Activated naive CD4-positive, alpha-beta T cell treated with anti-CD3 and anti-CD28 coated beads for 36 hours (primary cell): Measurements from ENCODE around the gene CCDC78. TPM values are rescaled to one million over a fixed set of nuclear protein-coding genes. Genes with fewer than 3 reads are reported as not detected.
A peak's percentile ranks its signal among the peaks of the same experiment; 100 is the strongest.

Experiments
- CTCF ChIA-PET: fragments of 350-600 bp; sonication (Branson Sonifier 250); formaldehyde crosslinking; loops from one replicate; lab custom pipeline; 2021; ENCODE audit warnings: antibody characterized with exemption; lab: Charles Lee
- DNase-seq: peaks from one replicate; pipeline ENCODE4 v3.0.0-alpha.2; 2020
- H3K27ac Mint-ChIP-seq: one replicate; pipeline ENCODE4 v1.8.0; 2021; ENCODE audit warnings: mild to moderate bottlenecking, mixed read lengths
- H3K27me3 Mint-ChIP-seq: one replicate; pipeline ENCODE4 v1.8.0; 2021; ENCODE audit warnings: low read depth, mixed read lengths
- H3K36me3 Mint-ChIP-seq: one replicate; pipeline ENCODE4 v1.8.0; 2021; ENCODE audit warnings: low read depth, mixed read lengths
- H3K4me1 Mint-ChIP-seq: one replicate; pipeline ENCODE4 v1.8.0; 2021; ENCODE audit warnings: low read depth, mixed read lengths
- H3K4me3 Mint-ChIP-seq: one replicate; pipeline ENCODE4 v1.8.0; 2021; ENCODE audit warnings: mild to moderate bottlenecking, moderate library complexity, mixed read lengths
- H3K9me3 Mint-ChIP-seq: one replicate; pipeline ENCODE4 v1.8.0; 2021; ENCODE audit warnings: mixed read lengths
- intact Hi-C: fragments of 100-400 bp; cut with micrococcal nuclease; formaldehyde crosslinking; loops from one replicate; pipeline ENCODE4 v1.15.1; 2023
- total RNA-seq, 2 experiments: library from RNA; stranded (reverse); gene quantifications; one replicate each; pipeline ENCODE4 v1.2.3, GENCODE V29; 2021

CCDC78 gene
- total RNA-seq, 2 experiments from 2014 or later: 1.2 to 1.3 TPM

DNA sequence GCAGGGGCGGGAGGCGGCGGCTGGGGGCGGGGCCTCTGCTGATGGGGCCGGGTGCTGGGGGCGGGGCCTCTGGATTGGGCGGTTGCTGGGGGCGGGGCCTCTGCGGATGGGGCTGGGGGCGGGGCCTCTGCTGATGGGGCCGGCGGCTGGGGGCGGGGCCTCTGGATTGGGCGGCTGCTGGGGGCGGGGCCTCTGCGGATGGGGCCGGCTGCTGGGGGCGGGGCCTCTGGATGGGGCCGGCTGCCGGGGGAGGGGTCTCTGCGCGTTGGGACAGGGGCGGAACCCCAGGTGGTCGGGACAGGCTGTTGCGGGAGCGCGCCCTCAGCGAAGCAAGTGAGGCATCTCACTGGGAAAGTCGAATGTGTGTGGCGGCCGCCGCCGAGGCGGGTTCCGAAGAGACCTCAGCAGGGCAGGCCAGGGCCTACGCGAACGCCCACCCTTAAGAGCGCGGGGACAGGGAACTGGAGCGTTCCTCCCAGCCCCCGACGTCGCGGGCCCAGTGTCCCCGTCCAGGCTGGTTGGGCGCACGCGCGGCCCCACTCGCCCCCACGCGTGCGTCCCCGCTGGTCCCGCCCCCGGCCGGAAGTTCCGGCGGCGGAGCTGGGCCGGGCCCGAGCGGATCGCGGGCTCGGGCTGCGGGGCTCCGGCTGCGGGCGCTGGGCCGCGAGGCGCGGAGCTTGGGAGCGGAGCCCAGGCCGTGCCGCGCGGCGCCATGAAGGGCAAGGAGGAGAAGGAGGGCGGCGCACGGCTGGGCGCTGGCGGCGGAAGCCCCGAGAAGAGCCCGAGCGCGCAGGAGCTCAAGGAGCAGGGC lies 46.2 kb downstream of the CCDC78 start, which contains the start of gene STUB1:
Gene STUB1, plus strand, starts transcription at position 597 of the 811 bp plus-strand sequence. Its CDS starts 116 bp downstream, at position 713.
- Mint-ChIP-seq H3K27ac (peak within 1 kb of the TSS; percentile 19), H3K9me3 (no peaks in the 10 kb centered on the region), H3K4me3 (peak within 1 kb of the TSS; percentile 80), H3K36me3 (peaks cover 11% of the 10 kb centered on the region), H3K4me1 (peaks cover 38% of the 10 kb centered on the region), H3K27me3 (peaks cover 3% of the 10 kb centered on the region)
- intact Hi-C loops: loop anchor here (1.0 to 5.0 kb wide), 5 partner anchors 12 to 291 kb away; partner anchors contain the start of genes ANTKMT, CAPN15, LMF1 and RHOT2
- CTCF ChIA-PET: no interaction called here
- DNase-seq: peak; percentile 90

DNA sequence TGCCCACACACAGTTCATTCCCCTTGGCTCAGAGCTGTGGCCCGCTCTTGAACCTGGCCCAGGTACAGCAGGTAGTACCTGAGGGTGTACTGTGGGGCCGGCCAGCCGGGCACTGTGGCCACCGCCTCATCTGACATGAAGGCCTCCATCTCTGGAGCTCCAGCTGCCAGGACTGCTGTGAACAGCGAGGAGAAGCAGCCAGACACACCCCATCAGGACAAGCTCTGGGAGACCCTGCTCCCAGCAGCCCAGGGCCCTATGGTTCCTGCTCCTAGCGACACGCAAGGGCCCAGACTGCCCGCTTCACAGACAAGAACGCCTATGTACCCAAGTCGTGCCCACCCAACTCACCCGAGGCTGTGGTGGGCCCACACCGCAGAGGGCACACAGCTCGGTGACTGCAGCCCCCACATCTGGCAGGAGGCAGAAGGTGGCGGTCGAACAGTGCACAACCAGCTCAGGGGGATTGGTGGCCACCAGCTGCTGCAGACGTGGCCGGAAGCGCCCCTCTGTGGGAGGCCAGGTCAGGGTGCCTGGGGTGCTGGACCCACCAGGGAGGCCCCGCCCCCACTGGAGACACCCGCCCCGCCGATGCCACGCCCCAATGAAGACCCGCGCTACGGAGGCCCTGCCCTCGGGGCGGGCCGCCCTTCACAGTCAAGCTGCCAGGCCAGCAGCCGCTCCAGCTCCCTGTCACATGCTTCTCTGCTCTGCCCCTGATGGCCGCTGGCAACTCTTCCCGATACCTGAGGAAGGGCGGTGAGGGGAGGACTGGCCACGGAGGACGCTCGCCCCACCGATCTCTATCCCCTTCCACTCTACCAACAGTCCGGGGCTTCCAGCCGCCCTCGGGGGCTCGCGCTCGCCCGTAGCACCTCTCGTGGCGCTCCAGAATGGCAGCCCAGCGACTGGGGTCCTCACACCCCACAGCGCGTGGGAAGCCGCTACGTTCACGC lies 47.1 kb downstream of the CCDC78 start:
- H3K9me3 Mint-ChIP-seq: no peaks in the 10 kb centered on the region
- CTCF ChIA-PET: no interaction called here

DNA sequence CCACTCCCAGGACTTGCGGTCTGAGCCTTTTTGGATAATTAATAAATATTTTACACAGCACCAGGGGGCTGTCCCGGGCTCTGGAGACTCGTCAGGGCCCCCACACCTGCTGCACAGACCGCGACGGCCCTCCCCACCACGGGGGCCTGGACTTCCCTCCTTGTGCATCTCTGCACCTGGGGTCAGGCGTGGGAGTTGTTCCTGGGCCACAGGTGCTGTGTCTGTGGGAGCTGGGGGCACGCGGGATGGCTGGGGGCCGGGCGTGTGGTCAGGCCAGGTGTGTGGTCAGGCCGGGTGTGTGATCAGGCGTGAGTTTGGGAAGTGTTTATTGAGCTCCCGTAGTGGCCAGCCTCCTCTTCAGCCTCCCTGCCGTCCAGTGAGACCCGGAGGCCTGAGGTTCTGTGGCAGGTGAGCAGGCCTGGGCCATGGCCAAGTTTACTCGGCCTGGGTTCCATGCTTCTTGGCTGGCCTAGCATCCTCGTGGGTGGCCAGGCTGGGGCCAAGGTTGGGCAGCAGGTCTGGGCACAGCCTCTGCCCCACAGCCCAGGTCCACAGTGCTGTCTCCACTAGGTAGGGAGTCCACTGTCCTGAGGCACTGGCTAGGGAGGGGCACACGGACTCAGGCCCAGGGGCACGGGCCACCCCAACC lies 47.9 kb downstream of the CCDC78 start:
- no peaks in the 10 kb centered on the region for H3K9me3 Mint-ChIP-seq
- CTCF ChIA-PET: no interaction called here
- DNase-seq: no peak
- intact Hi-C loops: no loop called here
- peaks cover 11% of the 10 kb centered on the region for H3K36me3 Mint-ChIP-seq
- no peak overlapping the region for H3K4me3 Mint-ChIP-seq
- no peak overlapping the region for H3K27ac Mint-ChIP-seq
- H3K4me1 Mint-ChIP-seq: peaks cover 37% of the 10 kb centered on the region
- H3K27me3 Mint-ChIP-seq: peaks cover 3% of the 10 kb centered on the region

More for the DNA sequence above, 47.1 kb downstream of the CCDC78 start:
- peak; percentile 41 for DNase-seq
- Mint-ChIP-seq H3K27me3 (peaks cover 3% of the 10 kb centered on the region), H3K27ac (peak overlapping the region; percentile 19), H3K4me1 (peaks cover 38% of the 10 kb centered on the region), H3K36me3 (peaks cover 11% of the 10 kb centered on the region), H3K4me3 (peak overlapping the region; percentile 66)
- intact Hi-C loops: no loop called here

DNA sequence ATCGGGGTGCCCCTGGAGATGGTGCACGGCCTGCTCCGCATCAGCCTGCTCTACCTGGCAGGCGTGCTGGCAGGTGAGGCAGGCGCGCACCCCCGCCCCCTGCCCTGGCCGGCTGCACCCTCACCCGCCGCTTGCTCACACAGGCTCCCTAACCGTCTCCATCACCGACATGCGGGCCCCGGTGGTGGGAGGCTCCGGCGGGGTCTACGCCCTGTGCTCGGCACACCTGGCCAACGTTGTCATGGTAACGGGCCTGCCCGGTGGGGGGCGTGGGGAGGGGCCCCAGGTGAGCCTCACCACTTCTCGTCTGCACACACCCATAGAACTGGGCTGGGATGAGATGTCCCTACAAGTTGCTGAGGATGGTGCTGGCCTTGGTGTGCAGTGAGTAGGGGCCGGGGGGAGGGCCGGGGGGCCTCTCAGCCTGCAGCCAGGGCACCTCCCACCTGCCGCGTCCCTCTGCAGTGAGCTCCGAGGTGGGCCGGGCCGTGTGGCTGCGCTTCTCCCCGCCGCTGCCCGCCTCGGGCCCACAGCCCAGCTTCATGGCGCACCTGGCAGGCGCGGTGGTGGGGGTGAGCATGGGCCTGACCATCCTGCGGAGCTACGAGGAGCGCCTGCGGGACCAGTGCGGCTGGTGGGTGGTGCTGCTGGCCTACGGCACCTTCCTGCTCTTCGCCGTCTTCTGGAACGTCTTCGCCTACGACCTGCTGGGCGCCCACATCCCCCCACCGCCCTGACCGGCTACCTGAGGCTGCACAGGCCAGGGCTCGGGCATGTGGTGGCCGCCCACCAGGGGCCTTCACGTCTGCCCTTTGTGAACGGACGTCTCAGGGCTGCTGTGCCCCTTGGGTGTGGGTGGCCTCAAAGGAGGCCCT lies 48.7 kb downstream of the CCDC78 start:
- no peaks in the 10 kb centered on the region for H3K9me3 Mint-ChIP-seq
- no peak for DNase-seq
- H3K4me1 Mint-ChIP-seq: peaks cover 29% of the 10 kb centered on the region
- no peak overlapping the region for H3K4me3 Mint-ChIP-seq
- intact Hi-C loops: no loop called here
- peaks cover 3% of the 10 kb centered on the region for H3K27me3 Mint-ChIP-seq
- CTCF ChIA-PET: interaction anchor here (1.6 kb wide), 1 partner anchor 12 kb away, joined by 4 read pairs; no protein-coding TSS in a partner anchor
- H3K27ac Mint-ChIP-seq: no peak overlapping the region
- H3K36me3 Mint-ChIP-seq: peaks cover 11% of the 10 kb centered on the region

DNA sequence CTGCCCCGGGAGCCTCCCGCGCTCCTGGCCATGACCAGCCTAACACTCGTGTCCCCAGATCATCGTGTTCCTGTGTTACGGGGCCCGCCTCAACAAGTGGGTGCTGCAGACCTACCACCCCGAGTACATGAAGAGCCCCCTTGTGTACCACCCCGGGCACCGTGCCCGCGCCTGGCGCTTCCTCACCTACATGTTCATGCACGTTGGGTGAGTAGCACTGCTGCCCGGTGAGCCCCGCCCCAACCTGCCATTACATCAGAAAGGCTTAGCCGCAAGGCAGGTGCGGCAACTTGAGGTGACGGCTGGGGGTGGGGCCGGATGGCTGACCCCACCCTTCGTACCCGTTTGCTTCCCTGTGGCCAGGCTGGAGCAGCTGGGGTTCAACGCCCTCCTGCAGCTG lies 49.3 kb downstream of the CCDC78 start:
- Mint-ChIP-seq H3K36me3 (peaks cover 7% of the 10 kb centered on the region), H3K4me3 (no peak overlapping the region), H3K27me3 (peaks cover 3% of the 10 kb centered on the region), H3K27ac (no peak overlapping the region), H3K9me3 (no peaks in the 10 kb centered on the region), H3K4me1 (peaks cover 23% of the 10 kb centered on the region)
- intact Hi-C loops: no loop called here
- CTCF ChIA-PET: interaction anchor here (1.0 to 1.6 kb wide), 2 partner anchors 9 to 12 kb away, joined by 3 to 4 read pairs; partner anchors contain the start of gene RHOT2
- no peak for DNase-seq

DNA sequence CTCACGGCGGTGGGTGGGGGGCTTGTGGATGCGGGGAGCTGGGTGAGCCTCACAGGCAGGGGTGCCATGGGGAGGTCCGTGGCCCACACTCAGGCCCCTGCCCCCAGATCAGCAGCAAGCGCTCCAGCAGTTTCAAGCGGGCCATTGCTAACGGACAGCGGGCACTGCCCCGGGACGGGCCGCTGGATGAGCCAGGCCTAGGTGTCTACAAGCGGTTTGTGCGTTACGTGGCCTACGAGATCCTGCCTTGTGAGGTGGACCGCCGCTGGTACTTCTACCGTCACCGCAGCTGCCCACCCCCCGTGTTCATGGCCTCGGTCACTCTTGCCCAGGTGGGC lies 49.7 kb downstream of the CCDC78 start:
- H3K4me3 Mint-ChIP-seq: no peak overlapping the region
- H3K4me1 Mint-ChIP-seq: peaks cover 19% of the 10 kb centered on the region
- intact Hi-C loops: no loop called here
- DNase-seq: no peak
- H3K27ac Mint-ChIP-seq: no peak overlapping the region
- CTCF ChIA-PET: interaction anchor here (1.0 to 1.6 kb wide), 3 partner anchors 9 to 27 kb away, joined by 3 to 4 read pairs (median 3); partner anchors contain the start of genes RHOT2 and WDR90
- H3K27me3 Mint-ChIP-seq: peaks cover 3% of the 10 kb centered on the region
- peaks cover 6% of the 10 kb centered on the region for H3K36me3 Mint-ChIP-seq
- no peaks in the 10 kb centered on the region for H3K9me3 Mint-ChIP-seq

DNA sequence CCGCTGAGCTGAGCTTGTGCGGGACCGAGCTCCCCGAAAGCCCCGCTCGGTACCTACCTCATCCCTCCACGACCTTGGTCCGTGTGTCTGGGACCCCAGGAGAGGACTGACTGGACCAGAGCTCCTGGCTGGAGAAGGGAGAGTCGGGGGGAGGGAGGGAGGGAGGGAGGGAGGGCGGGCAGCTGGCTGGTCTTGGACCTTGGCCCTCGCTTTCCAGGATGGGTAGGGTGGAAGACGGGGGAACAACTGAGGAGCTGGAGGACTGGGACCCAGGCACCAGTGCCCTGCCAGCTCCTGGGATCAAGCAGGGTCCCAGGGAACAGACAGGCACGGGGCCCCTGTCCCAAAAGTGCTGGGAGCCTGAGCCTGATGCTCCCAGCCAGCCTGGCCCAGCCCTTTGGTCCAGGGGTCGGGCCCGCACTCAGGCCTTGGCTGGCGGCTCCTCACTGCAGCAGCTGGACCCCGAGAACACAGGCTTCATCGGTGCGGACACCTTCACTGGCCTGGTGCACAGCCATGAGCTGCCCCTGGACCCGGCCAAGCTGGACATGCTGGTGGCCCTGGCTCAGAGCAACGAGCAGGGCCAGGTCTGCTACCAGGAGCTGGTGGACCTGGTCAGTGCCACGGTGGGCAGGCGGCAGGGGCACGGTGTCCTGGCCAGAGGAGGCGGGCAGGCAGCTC lies 50.2 kb downstream of the CCDC78 start:
- no peak overlapping the region for H3K4me3 Mint-ChIP-seq
- peaks cover 14% of the 10 kb centered on the region for H3K4me1 Mint-ChIP-seq
- no peak overlapping the region for H3K27ac Mint-ChIP-seq
- CTCF ChIA-PET: interaction anchor here (1.0 to 1.6 kb wide), 3 partner anchors 8 to 26 kb away, joined by 3 to 4 read pairs (median 3); partner anchors contain the start of genes RHOT2 and WDR90
- DNase-seq: no peak
- intact Hi-C loops: no loop called here
- H3K9me3 Mint-ChIP-seq: no peaks in the 10 kb centered on the region
- H3K36me3 Mint-ChIP-seq: peaks cover 6% of the 10 kb centered on the region
- peaks cover 3% of the 10 kb centered on the region for H3K27me3 Mint-ChIP-seq

DNA sequence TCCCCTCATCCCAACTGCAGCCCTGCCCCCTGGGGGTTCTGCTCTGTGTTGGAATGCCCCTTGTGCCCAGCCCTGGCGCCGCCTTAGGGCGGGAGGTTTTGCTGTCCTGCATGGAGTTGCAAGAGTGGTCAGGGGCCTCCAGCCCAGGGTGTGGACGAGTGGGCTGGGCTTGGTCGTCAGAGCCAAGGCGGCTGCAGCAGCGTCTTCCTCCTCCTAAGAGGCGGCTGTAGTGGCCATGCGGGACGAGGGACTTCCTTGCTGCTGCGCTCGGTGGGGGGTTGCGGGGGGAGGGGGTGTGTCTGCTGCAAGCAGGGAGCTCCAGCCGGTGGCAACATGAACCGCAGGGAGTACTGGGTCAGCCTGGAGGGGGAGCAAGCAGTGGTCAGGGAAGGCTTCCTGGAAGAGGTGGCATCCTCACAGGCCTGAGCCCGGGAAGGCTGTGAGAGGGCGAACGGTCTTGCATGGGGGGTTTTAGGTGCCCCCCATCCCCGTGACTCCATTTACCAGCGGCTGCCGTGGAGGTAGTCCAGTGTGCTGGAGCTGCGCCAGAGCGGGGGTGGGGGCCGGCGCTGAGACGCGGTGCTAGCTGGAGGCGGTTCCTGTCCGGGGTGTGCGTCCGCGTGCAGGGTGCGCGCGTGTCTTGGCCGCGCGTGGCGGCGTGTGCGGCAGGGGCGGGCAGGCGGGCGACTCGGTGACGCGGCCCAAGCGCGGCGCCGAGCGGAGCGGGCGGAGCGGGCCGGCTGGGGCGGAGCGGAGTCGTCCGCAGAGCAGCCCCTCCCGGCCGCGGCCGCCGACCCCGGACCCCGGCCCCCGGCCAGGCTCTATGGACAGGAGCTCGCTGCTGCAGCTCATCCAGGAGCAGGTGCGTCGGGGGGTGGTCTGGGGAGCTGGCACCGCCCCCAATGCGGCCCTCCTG lies 51.0 kb downstream of the CCDC78 start, which contains the start of gene RHBDL1:
Gene RHBDL1, plus strand, starts transcription at position 704 of the 916 bp plus-strand sequence. Its CDS starts 120 bp downstream, at position 824.
- CTCF ChIA-PET: interaction anchor here (1.5 to 1.6 kb wide), 2 partner anchors 14 to 26 kb away, joined by 3 to 4 read pairs; partner anchors contain the start of gene WDR90
- intact Hi-C loops: no loop called here
- H3K36me3 Mint-ChIP-seq: peaks cover 8% of the 10 kb centered on the region
- H3K27ac Mint-ChIP-seq: no peak within 1 kb of the TSS
- no peaks in the 10 kb centered on the region for H3K9me3 Mint-ChIP-seq
- H3K27me3 Mint-ChIP-seq: peaks cover 3% of the 10 kb centered on the region
- H3K4me3 Mint-ChIP-seq: peak within 1 kb of the TSS; percentile 18
- DNase-seq: no peak
- peaks cover 13% of the 10 kb centered on the region for H3K4me1 Mint-ChIP-seq

DNA sequence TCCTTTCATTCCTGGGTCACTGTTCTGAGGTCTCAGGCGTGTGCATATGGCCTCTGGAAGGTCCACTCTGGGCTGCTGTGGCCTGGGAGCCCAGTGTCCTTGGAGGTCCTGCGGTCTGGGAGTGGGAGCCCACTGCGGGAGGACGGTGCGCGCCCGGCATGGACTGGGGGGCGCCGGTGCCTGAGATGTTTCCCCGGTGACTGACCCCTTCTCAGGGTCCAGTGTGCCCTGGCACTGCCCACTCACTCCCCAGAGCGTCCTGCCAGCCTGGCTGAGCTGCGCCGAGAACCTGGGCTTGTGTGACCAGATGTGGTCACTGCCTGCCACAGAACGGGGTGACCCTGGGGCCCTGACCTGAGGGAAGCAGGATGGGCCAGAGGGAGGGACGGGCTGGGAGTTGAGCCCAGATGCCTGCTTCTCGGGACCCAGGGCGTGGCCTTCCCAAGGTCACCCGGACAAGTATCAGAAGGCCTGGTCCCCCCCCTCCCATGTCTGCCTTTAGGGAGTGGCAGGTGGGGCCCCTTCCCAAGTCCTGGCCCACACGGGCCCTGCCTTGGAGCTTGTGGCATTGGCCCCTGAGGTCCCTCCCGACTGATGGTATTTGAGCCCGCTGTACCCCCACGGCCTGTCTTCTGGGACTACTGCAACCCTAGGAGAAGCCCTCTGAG lies 51.9 kb downstream of the CCDC78 start:
- no peaks in the 10 kb centered on the region for H3K9me3 Mint-ChIP-seq
- H3K27me3 Mint-ChIP-seq: peaks cover 3% of the 10 kb centered on the region
- H3K4me3 Mint-ChIP-seq: no peak overlapping the region
- H3K27ac Mint-ChIP-seq: no peak overlapping the region
- peaks cover 16% of the 10 kb centered on the region for H3K4me1 Mint-ChIP-seq
- peaks cover 12% of the 10 kb centered on the region for H3K36me3 Mint-ChIP-seq
- intact Hi-C loops: no loop called here
- DNase-seq: no peak
- CTCF ChIA-PET: no interaction called here
